NCI-H2227 (cell line): ENCODE data around the gene DRAM1.
"Not testable (repeated sequence)": the region's sequence is repeated elsewhere in the genome, so short reads cannot be mapped to it uniquely, and the experiment has no call there.

ENCODE experiments used
- DNase-seq: peaks from one replicate; lab custom pipeline; 2025; ENCODE audit not compliant: unreplicated experiment; lab: John Stamatoyannopoulos, UW

Gene DRAM1

GRCh38 chr12:101901777-101902176 lies 24.4 kb downstream of the DRAM1 start:
- no peak for DNase-seq

- no peak for DNase-seq
Observed at GRCh38 chr12:101902641-101903040, 25.3 kb downstream of the DRAM1 start.

GRCh38 chr12:101906226-101906625 lies 28.8 kb downstream of the DRAM1 start:
- no peak for DNase-seq

- DNase-seq: no peak
Observed at GRCh38 chr12:101908395-101908794, 31.0 kb downstream of the DRAM1 start.

- no peak for DNase-seq
Observed at GRCh38 chr12:101909646-101910045, 32.3 kb downstream of the DRAM1 start.

- DNase-seq: no peak
Observed at GRCh38 chr12:101915841-101916240, 38.5 kb downstream of the DRAM1 start.

GRCh38 chr12:101918805-101919204 lies 41.4 kb downstream of the DRAM1 start:
- DNase-seq: not testable (repeated sequence)

- no peak for DNase-seq
Observed at GRCh38 chr12:101919447-101919846, 42.1 kb downstream of the DRAM1 start.

GRCh38 chr12:101920906-101921305 lies 43.5 kb downstream of the DRAM1 start:
- DNase-seq: no peak

GRCh38 chr12:101923045-101923718 lies 45.8 kb downstream of the DRAM1 start:
- DNase-seq: no peak

GRCh38 chr12:101924618-101925017 lies 47.2 kb downstream of the DRAM1 start:
- DNase-seq: peak; percentile 1

GRCh38 chr12:101925361-101925760 lies 48.0 kb downstream of the DRAM1 start:
- DNase-seq: no peak

- DNase-seq: no peak
Observed at GRCh38 chr12:101925935-101926334, 48.6 kb downstream of the DRAM1 start.

GRCh38 chr12:101927036-101927435 lies 49.7 kb downstream of the DRAM1 start:
- DNase-seq: no peak

GRCh38 chr12:101927999-101928398 lies 50.6 kb downstream of the DRAM1 start:
- DNase-seq: no peak

- DNase-seq: no peak
Observed at GRCh38 chr12:101928556-101928955, 51.2 kb downstream of the DRAM1 start.

GRCh38 chr12:101929365-101930041 lies 52.1 kb downstream of the DRAM1 start:
- no peak for DNase-seq

GRCh38 chr12:101931498-101932326 lies 54.3 kb downstream of the DRAM1 start:
- DNase-seq: no peak

GRCh38 chr12:101933866-101934514 lies 56.6 kb downstream of the DRAM1 start:
- DNase-seq: no peak

- DNase-seq: no peak
Observed at GRCh38 chr12:101935890-101936746, 58.7 kb downstream of the DRAM1 start.
